Stimulated activated CD8-positive, alpha-beta memory T cell treated with anti-CD3 and anti-CD28 coated beads, Interleukin-15, amount 100 ng/mL, for 48 hours (primary cell): Measurements from ENCODE around the gene SAMD8.

Experiments used
- DNase-seq, 2 donors: peaks; one replicate each; pipeline ENCODE4 v3.0.0-alpha.2; 2020; ENCODE audit warnings: low read depth in 2 of 2

SAMD8 gene

GRCh38 chr10:75111365-75111906 is at the start of gene SAMD8:
Gene SAMD8, plus strand, starts transcription at chr10:75111656. Its CDS starts 38,873 bp downstream, at chr10:75150529.
- DNase-seq, result peak; percentile 96 to 98

- DNase-seq, result no peak
Observed at GRCh38 chr10:75061709-75062505, 49.5 kb upstream of the SAMD8 start.

- DNase-seq, result no peak
Observed at GRCh38 chr10:75062506-75063299, 48.8 kb upstream of the SAMD8 start.

GRCh38 chr10:75063461-75064230 is 47.8 kb upstream of the SAMD8 start:
- DNase-seq, result no peak

GRCh38 chr10:75065076-75065475 is 46.4 kb upstream of the SAMD8 start:
- no peak for DNase-seq

GRCh38 chr10:75066271-75066670 is 45.2 kb upstream of the SAMD8 start:
- no peak for DNase-seq

- DNase-seq, result no peak
Observed at GRCh38 chr10:75067272-75067671, 44.2 kb upstream of the SAMD8 start.

GRCh38 chr10:75068523-75068922 is 42.9 kb upstream of the SAMD8 start:
- no peak for DNase-seq

- no peak for DNase-seq
Observed at GRCh38 chr10:75070476-75070875, 41.0 kb upstream of the SAMD8 start.

GRCh38 chr10:75070961-75071428 is 40.5 kb upstream of the SAMD8 start:
- DNase-seq, result no peak

- no peak for DNase-seq
Observed at GRCh38 chr10:75071756-75072155, 39.7 kb upstream of the SAMD8 start.

- no peak for DNase-seq
Observed at GRCh38 chr10:75072727-75073126, 38.7 kb upstream of the SAMD8 start.

GRCh38 chr10:75073442-75073841 is 38.0 kb upstream of the SAMD8 start:
- DNase-seq, result no peak

- no peak for DNase-seq
Observed at GRCh38 chr10:75074711-75075445, 36.6 kb upstream of the SAMD8 start.

GRCh38 chr10:75076348-75076747 is 35.1 kb upstream of the SAMD8 start:
- no peak for DNase-seq

GRCh38 chr10:75079436-75080083 is 31.9 kb upstream of the SAMD8 start:
- DNase-seq, result no peak

- DNase-seq, result no peak
Observed at GRCh38 chr10:75080554-75080953, 30.9 kb upstream of the SAMD8 start.

GRCh38 chr10:75081379-75081778 is 30.1 kb upstream of the SAMD8 start:
- no peak for DNase-seq

GRCh38 chr10:75083972-75084833 is 27.3 kb upstream of the SAMD8 start:
- no peak for DNase-seq
